GM12872 (cell line): ENCODE results near the gene MCUB.

Experiments
- TF ChIP-seq, protein P1 (sequence below): IDR thresholded peaks from 3 replicates; pipeline ENCODE4 v1.5.1; 2011; ENCODE audit warnings: low read depth, mild to moderate bottlenecking, low read length, moderate library complexity; ENCODE audit not compliant: insufficient read depth

The MCUB gene

DNA sequence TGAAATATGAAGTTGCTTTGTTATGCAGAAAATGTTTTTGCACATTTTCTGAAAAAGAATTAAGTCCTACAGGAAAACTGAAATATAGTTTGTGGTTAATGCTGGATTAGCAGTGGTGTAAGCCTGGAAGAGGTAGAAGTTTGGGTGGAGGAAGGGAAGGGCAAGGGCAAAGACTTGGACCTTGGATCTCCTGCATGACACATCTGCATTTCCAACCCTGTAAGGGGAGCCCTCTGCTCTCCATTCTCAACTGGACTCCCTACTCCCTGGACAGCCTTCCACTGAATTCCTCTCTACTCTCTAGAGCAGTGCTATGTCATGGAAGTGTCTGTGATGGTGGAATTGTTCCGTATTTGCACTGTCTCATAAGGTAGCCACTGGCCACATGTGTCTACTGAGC lies 138.6 kb downstream of the MCUB start:
- TF ChIP-seq, protein P1, sequence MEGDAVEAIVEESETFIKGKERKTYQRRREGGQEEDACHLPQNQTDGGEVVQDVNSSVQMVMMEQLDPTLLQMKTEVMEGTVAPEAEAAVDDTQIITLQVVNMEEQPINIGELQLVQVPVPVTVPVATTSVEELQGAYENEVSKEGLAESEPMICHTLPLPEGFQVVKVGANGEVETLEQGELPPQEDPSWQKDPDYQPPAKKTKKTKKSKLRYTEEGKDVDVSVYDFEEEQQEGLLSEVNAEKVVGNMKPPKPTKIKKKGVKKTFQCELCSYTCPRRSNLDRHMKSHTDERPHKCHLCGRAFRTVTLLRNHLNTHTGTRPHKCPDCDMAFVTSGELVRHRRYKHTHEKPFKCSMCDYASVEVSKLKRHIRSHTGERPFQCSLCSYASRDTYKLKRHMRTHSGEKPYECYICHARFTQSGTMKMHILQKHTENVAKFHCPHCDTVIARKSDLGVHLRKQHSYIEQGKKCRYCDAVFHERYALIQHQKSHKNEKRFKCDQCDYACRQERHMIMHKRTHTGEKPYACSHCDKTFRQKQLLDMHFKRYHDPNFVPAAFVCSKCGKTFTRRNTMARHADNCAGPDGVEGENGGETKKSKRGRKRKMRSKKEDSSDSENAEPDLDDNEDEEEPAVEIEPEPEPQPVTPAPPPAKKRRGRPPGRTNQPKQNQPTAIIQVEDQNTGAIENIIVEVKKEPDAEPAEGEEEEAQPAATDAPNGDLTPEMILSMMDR: no peak

DNA sequence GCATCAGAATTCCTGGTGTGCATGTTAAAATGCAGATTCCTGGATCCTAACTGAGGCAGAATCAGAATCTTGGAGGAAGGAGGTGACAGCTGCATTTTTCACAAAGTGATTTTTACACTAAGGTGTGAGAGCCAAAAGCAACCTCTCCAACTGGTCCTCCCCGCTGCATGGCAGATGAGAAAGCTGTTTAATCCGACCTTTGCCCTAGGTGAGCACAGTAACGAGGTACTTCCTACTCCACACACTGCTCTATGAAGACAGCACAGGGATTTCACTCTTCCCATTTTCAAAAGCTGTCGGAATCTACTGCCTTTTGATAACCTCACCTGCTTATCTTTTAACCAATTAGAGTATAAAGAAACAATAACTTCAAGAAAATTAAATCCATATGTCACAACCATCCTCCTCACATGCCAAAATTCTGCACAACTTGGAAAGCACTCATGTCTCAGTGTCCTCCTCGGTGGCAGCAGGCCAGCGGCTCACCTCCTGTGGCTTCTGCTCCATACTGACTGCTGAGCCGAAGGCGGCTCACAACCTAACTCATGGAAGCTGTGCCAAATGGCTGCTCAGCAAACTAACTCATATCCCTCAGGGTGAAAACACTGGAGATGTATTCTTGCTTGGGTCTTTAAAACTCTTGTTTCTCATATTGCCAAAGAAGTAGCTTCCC lies 139.6 kb downstream of the MCUB start:
- TF ChIP-seq, protein P1: no peak

DNA sequence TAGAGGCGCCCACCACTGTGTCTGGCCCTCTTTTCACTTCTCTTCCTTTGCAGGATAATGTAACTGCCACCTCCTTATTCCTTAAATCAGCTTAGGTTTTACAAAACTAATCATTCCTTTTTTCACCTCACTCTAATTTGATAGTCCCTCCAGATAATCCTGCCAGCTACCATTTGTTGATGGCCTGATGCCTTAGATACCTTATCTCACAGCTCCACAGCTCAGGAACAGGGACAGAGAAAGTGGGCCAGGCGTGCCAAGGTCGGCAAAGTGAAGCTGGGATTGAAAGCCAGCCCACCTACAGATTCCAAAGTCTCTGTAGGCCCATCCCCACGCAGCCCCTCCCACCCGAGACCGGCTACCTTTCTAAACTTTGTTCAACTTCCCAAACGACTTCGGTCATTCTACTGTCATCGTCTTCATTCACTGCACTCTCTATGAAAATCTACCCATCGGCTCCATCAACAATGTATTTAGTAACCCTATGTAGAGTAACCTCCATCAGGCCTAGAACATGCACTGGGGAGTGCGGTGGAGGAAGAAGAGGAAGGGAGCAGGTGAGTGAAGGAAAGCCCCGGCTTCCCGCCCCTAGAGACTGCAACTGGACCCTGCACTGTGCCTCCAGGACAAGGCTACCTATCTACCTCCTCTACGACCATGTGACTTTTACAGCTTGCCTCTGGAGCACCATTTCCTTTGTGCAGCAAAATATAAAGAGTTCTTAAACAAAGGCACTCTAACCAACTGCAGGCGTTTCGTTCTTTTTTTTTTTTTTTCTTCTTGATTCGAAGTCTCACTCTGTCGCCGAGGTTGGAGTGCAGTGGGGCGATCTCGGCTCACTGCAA lies 141.7 kb downstream of the MCUB start:
- TF ChIP-seq, protein P1: no peak

DNA sequence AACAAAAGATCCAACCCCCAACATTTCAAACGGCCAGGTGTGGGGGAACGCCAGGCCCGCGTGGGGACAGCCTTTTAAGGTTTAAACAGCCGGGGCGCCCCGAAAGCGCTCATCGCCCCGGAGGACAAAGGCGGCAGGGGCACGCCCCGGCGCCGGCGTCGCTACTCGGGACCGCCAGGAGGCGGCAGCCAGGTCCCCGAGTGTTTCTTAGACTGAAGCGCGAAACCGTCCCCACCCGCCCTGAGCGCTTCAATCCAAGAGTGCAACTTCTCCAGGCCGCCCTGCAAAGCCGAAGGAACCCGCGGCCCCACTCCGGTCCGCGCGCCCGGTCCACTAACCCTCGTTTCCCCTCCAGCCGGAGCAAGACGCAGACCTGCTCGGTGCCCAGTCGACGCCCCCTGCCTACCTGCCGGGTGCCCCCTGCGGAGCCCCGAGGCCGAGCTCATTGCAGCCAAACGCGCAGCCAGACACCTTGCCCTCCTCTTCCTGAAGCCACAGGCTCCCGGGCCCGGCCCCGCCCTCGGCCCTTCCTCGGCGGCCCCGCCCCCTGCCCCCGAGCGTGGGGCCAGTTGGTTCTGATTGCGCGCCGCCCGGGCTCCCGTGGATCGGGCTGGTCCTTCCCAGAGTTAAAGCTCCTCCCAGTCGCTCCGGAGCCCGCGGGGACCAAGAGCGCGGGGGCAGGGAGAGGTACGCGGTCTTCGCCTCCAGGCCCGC lies 143.1 kb downstream of the MCUB start, which contains the start of gene CASP6:
Gene CASP6 (minus strand): TSS at position 496 of the 714 bp plus-strand sequence. CDS start 50 bp downstream, at position 446.
- TF ChIP-seq, protein P1: peak; percentile 80

DNA sequence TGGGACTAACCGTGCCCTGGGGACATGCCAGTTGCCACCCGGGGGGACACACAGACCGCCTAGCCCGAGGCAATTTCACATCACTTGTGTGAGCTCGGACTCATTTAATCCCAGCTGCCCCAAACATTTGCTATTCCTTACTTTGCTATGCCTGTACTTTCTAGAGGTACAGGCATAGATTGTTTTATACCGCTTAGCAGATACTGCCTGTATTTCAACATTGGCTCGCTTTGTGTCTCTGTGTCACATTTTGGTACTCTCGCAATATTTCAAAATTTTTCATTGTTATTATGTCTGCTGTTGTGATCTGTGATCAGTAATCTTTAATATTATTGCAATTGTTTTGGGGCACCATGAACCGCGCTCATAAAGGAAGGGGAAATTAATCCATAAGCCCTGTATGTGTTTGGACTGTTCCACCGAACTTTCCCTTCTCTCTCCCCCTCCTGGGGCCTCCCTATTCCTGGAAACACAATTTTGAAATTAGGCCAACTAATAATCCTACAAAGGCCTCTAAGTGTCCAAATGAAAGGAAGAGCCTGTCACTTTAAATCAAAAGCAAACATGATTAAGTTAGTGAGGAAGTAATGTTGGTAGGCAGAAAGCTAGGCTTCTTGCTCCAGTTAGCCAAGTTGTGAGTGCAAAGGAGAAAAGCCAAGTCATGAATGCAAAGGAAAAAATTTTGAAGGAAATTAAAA lies 143.8 kb downstream of the MCUB start:
- TF ChIP-seq, protein P1: no peak

DNA sequence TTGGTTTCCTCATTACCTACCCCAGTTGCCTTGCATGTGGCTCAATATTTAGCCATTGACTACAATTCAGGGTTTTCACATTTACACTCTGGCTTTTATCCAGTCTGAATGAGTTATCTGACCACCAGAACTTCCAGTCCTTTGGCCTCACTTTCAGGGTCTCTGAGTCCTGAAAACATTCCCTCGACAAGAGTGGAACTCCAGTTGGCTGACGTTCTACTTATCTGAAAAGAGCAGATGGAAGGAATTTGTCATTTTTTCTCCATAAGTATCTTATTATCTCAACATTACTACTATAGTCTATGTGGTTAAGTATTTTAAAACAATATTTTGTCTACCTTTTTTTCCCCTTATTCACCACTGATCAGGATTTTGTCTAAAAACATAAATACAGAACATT lies 148.4 kb downstream of the MCUB start:
- TF ChIP-seq, protein P1: no peak
